Omental fat pad (tissue), 4 donors: ENCODE measurements around the gene ADGRL3. TPM values are rescaled to one million over a fixed set of nuclear protein-coding genes. Genes with fewer than 3 reads are reported as not detected.
A peak's percentile ranks its signal among the peaks of the same experiment; 100 is the strongest.
"Not testable (repeated sequence)": the region's sequence is repeated elsewhere in the genome, so short reads cannot be mapped to it uniquely, and the experiment has no call there.

Experiments
- ATAC-seq: fragments of 150-250 bp; one replicate; pipeline ENCODE4 v1.9.1; 2016; ENCODE audit warnings: mild to moderate bottlenecking, moderate library complexity; ENCODE audit not compliant: low FRiP score
- DNase-seq: peaks from one replicate; pipeline ENCODE4 v3.0.0-alpha.2; 2019; ENCODE audit warnings: low spot score
- total RNA-seq, 4 donors: library from RNA; depleted of rRNA; stranded (reverse); fragments of >200 nt; gene quantifications; one replicate each; pipeline ENCODE4 v1.1.0, GENCODE V29; 2016
- TF ChIP-seq, protein P1 (sequence below), 3 donors: fragments of 450-650 bp; IDR thresholded peaks; one replicate each; pipeline ENCODE4 v1.5.1; 2016 to 2017; ENCODE audit warnings: antibody characterized with exemption in 3 of 3, mild to moderate bottlenecking in 3 of 3, moderate library complexity in 2 of 3

Gene ADGRL3
- total RNA-seq, 4 donors from 2014 or later = 2.5 to 16.4 (median 4.6) TPM

DNA sequence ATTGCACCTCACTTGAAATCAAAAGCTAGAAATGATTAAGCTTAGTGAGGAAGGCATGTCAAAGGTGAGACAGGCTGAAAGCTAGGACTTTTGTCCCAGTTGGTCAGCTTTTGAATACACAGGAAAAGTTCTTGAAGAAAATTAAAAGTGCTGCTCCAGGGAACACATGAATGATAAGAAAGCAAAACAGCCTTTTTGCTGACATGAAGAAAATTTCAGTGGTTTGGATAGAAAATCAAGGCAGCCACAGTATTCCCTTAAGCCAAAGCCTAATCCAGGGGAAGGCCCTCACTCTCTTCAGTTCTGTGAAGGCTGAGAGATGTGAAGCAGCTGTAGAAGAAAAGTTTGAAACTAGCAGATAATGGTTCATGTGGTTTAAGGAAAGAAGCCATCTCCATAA is 150.8 kb downstream of the ADGRL3 start:
- no peak for ATAC-seq
- TF ChIP-seq, protein P1, sequence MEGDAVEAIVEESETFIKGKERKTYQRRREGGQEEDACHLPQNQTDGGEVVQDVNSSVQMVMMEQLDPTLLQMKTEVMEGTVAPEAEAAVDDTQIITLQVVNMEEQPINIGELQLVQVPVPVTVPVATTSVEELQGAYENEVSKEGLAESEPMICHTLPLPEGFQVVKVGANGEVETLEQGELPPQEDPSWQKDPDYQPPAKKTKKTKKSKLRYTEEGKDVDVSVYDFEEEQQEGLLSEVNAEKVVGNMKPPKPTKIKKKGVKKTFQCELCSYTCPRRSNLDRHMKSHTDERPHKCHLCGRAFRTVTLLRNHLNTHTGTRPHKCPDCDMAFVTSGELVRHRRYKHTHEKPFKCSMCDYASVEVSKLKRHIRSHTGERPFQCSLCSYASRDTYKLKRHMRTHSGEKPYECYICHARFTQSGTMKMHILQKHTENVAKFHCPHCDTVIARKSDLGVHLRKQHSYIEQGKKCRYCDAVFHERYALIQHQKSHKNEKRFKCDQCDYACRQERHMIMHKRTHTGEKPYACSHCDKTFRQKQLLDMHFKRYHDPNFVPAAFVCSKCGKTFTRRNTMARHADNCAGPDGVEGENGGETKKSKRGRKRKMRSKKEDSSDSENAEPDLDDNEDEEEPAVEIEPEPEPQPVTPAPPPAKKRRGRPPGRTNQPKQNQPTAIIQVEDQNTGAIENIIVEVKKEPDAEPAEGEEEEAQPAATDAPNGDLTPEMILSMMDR (IDR thresholded peaks at IDR 0.05) = no peak
- no peak for DNase-seq

DNA sequence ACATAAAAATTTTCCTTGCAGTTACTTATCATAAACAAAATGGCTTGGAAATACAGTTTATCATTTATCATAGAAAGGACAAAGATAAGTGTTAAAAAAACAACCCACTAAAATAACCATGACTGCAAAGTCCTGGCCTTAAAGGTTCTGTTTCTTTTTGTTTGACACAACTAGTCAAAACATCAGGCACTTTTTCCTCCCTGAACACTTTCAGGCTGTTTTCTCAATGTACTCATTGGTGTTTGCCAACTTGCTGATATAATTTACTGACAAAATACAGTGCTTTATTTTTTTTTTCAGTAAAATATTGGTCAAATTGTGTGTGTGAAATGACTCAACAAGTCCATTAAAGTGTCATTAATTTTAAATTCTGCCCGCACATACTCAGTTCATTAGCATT is 156.6 kb downstream of the ADGRL3 start:
- no peak for DNase-seq
- no peak for ATAC-seq
- TF ChIP-seq, protein P1 (IDR thresholded peaks at IDR 0.05) = no peak

DNA sequence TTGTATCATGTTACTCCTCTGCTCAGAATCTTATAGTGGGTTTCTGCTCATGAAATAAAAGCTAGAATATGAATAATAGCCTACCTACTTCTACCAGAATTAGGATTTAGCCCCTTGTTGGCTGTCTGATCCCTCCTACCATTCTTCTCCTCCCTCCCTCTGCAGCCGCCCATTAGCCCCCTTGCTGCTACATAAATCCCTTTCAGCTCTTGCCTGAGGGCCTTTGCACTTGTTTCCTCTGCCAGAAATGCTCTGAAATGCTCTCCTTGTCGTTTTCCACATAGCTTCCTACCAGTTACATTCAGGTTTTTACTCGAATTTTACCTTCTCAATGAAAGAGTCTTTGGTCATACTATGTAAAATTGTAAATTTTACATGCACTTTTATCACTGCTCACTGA is 159.2 kb downstream of the ADGRL3 start:
- ATAC-seq (no peak), DNase-seq (no peak)
- TF ChIP-seq, protein P1 (IDR thresholded peaks at IDR 0.05) = no peak

DNA sequence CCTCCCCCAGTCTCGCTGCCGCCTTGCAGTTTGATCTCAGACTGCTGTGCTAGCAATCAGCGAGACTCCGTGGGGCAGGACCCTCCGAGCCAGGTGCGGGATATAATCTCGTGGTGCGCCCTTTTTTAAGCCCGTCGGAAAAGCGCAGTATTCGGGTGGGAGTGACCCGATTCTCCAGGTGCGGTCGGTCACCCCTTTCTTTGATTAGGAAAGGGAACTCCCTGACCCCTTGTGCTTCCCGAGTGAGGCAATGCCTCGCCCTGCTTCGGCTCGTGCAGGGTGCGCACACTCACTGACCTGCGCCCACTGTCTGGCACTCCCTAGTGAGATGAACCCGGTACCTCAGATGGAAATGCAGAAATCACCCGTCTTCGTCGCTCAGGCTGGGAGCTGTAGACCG is 172.7 kb downstream of the ADGRL3 start:
- not testable (repeated sequence) for DNase-seq, ATAC-seq

DNA sequence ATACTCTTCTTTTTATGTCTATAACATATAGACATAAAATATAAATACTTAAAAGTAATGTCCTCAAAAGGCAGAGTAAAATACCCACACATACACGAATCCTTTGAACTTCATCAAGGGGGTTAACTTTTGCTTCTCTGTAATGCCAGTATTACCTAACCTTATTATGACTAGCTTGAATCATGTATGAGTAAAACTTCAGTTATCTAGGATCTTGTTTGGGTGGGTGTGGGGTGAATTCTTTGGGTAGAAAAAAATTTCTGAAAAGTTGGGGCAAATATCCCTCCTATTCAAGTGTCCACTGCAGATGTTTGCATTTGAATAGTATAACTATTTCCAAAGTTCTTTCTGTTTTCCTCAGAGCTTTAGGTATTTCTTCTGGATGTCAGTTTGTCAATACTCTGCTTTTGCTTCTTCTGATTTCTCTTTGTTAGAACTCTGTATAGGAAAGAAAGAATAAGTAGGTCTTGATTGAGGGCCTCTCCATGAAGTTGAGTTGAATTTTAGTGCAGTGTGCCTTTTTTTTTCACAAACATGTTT is 173.8 kb downstream of the ADGRL3 start:
- TF ChIP-seq, protein P1 (IDR thresholded peaks at IDR 0.05) = no peak
- DNase-seq = no peak
- peak; percentile 54 for ATAC-seq

DNA sequence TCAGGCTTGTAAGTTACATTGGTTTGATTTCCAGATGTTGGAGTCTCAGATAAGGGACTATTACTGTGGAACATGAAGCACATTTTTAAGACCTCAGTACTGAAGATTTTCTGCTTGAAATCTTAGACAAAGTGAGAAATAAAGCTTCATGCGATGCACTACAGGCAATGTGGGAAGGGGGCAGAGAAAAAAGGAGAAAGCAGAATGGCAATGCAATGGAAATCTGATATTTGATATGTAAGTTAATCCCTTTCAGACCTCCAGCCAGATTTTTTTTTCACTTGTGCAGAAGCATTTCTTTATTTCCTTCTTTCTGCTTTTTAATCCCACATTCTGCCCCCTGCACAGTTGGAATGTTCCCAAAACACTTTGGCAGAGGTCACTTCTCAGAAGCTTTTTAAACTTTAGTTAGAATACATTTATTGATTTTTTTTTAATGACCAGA is 174.3 kb downstream of the ADGRL3 start:
- ATAC-seq (no peak), DNase-seq (no peak)
- TF ChIP-seq, protein P1 (IDR thresholded peaks at IDR 0.05) = no peak

DNA sequence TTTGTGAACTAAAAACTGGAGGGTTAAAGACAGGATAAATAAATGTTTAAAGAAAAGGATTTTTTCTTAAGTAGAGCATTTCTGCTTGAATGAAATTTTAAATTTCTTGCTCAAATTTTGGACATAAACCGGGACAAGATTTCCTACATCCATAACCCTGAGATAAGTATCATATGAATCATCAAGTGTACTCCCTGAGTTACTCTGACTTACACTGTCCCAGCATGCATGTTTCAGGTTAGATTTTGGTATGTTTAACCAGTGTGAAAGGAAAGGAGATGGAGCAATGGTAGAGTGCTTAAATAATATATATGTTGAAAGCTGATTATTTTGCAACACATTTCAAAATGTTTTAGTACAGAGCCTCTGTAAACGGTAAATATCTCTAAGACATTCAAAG is 175.2 kb downstream of the ADGRL3 start:
- no peak for ATAC-seq
- TF ChIP-seq, protein P1 (IDR thresholded peaks at IDR 0.05) = no peak

More for the DNA sequence above, 175.2 kb downstream of the ADGRL3 start:
- DNase-seq = no peak
